Stimulated activated CD4-positive, alpha-beta T cell treated with anti-CD3 and anti-CD28 coated beads, TNF-alpha, amount 100 ng/mL, for 4 hours (primary cell): Measurements from ENCODE around the gene ATP13A3.

ENCODE experiments used
- DNase-seq, 3 experiments: peaks; one replicate each; pipeline ENCODE4 v3.0.0-alpha.2; 2020; ENCODE audit warnings: low read depth in 3 of 3

ATP13A3 gene

GRCh38 chr3:194439881-194440550 is 46.8 kb downstream of the ATP13A3 start:
- no peak for DNase-seq

DNA sequence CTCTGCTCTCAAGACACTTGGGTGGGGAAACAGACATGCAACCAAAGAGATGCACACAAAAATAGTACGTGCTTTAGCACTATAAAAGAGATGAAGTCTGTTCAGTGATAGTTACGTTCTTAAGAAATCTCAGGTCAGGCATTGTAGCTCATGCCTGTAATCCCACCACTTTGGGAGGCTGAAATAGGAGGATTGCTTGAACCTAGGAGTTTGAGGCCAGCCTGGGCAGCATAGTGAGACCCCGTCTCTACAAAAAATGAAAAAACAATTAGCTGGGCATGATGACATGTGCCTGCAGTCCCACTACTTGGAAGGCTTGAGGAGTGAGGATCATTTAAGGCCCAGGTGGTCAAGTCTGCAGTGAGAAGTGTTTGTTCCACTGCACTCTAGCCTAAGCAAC is 52.3 kb downstream of the ATP13A3 start:
- no peak for DNase-seq

DNA sequence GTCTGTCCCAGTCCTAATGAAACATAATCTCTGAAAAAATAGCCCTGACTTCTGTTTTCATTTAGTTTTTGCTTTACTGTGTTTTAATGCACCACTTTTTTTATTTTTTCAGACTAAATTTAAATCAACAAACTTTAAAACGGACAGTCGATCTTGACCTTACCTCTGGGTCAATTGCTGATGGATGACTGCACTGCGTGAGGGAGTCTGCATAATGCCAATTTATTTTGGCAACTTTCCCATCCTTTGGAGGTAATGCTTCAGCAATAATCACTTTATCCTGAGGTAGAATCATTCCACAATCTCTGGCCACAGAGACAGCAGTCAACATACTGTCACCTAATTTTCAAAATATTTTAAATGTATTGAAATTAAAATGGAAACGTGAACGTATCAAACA is 55.2 kb downstream of the ATP13A3 start:
- DNase-seq, result no peak

- no peak for DNase-seq
Observed at GRCh38 chr3:194425399-194425798, 61.4 kb downstream of the ATP13A3 start.

GRCh38 chr3:194424953-194425352 is 61.8 kb downstream of the ATP13A3 start:
- DNase-seq, result no peak

DNA sequence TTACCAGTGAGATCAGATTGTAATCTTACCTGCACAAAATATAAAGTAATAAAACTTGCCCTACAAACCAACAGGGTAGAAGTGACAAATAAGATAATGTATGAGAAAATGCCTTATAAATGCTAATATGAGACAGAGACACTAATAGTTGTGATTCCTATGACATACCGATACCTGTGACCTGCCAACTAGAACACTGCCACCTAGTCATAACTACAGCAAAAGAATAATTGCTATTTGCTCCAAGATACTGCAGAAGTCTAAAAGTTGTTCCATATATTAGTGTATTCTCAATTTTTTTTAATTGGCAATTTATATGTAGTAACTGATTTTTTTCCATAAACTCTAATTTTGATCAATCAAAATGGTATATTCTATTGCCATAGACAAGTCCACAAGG is 62.4 kb downstream of the ATP13A3 start:
- DNase-seq, result no peak

DNA sequence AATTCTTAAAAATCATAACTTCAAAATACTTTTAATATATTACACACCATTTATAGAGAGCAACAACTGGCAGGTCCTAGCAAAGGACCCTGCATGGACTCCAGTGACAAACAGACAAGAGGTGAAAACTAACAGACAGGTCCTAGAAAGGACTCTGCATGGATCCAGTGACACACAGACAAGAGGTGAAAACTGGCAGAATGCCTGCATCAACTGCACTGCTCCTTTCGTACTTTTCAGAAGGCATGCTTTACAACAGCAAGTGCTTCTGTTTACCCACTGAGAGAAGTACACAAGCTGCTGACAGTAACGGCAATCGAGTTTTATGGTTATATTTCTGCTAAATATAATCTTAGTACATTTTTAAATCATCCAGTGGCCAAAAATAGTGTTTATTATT is 63.5 kb downstream of the ATP13A3 start:
- no peak for DNase-seq

- DNase-seq, result no peak
Observed at GRCh38 chr3:194422188-194422587, 64.6 kb downstream of the ATP13A3 start.

DNA sequence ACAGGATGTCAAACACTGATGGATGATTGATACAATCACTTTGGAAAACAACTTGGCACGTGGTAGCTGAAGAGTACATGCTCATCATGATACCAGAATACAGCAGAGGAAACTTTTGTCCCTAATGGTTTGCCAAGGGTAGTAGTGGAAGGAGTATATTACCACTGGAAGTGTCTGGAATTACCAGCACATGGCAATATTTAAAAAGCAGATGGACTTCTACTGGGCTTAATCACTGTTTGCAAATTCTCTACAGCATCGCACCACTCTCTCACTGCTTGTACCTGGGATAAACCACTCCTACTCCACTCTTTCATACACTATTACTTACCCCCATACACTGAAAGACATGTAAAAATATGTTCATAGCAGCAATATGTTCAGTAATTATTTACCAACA is 68.1 kb downstream of the ATP13A3 start:
- DNase-seq, result no peak

- no peak for DNase-seq
Observed at GRCh38 chr3:194407423-194407822, 79.4 kb downstream of the ATP13A3 start.

- no peak for DNase-seq
Observed at GRCh38 chr3:194405766-194406165, 81.0 kb downstream of the ATP13A3 start.

- peak in 1 of 3 experiments; percentile 23 for DNase-seq
Observed at GRCh38 chr3:194404365-194405140, 82.2 kb downstream of the ATP13A3 start.

DNA sequence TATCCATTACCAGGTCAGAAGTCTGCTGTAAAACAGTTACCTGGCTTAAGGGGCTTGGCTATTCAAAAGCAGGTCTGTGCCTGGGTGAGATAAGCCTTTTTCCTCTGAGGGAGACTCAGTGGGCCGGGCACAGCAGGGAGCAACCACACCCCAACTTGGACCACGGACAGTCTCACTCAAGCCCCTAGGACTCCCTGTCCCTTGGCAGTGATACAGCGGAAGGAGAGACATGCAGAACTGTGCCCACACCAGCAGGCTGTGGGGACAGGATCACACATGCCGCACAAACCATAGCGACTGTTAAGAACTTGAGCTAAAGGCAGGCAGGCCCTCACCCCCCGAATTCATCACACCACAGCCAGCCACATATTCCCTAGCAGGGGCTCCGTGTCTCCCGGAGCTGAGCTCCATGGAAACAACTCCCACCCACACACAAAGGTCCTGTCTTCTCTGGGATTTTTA is 84.9 kb downstream of the ATP13A3 start:
- DNase-seq, result no peak

DNA sequence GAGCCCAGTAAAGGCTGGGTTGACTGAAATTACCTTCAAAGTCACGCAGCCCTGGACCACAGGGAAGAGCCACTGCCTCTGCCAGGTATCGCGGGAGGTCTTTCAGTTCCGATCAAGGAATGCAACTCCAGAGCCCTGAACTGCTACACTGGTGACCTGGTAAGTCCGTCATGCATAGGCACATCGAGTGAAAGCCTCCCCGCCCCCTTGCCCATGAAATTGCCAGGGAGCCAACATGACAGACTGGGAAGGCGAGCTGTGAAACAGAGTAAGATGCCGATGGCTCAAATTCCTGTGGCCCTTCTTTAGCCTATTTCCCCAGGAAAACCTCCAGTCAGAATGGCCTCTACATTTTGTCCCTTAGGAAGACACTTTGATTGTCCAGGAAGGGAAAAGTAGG is 85.5 kb downstream of the ATP13A3 start:
- DNase-seq, result no peak

- no peak for DNase-seq
Observed at GRCh38 chr3:194399874-194400411, 86.9 kb downstream of the ATP13A3 start.

GRCh38 chr3:194399166-194399565 is 87.6 kb downstream of the ATP13A3 start, which contains the start of gene GP5:
GP5 (minus strand) TSS chr3:194399266; CDS start chr3:194398282, 984 bp downstream.
- no peak for DNase-seq

DNA sequence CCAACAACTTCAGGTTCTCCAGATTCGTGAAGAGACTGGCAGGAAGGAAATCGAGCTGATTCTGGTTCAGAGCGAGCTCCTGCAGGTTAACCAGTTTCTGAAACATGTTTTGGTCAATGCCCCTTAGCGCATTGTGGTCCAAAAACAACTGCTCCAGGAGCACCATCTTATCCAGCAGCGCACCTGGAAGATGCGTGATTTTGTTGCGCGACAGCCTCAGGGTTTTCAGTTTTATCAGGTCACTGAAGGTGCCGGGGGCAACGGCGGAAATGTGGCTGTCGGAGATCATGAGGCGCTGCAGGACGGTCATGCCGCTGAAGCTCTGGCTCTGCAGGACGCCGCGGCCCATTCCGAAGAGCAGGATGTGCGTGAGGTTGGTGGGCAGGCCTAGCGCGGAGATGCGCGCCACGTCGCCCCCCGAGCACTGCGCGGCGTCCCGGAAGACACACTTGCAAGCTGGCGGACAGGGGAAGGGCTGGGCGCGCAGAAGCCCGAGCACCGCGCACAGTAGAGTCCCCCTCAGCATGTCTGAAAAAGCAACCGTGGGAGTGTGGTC is 89.0 kb downstream of the ATP13A3 start:
- no peak for DNase-seq

DNA sequence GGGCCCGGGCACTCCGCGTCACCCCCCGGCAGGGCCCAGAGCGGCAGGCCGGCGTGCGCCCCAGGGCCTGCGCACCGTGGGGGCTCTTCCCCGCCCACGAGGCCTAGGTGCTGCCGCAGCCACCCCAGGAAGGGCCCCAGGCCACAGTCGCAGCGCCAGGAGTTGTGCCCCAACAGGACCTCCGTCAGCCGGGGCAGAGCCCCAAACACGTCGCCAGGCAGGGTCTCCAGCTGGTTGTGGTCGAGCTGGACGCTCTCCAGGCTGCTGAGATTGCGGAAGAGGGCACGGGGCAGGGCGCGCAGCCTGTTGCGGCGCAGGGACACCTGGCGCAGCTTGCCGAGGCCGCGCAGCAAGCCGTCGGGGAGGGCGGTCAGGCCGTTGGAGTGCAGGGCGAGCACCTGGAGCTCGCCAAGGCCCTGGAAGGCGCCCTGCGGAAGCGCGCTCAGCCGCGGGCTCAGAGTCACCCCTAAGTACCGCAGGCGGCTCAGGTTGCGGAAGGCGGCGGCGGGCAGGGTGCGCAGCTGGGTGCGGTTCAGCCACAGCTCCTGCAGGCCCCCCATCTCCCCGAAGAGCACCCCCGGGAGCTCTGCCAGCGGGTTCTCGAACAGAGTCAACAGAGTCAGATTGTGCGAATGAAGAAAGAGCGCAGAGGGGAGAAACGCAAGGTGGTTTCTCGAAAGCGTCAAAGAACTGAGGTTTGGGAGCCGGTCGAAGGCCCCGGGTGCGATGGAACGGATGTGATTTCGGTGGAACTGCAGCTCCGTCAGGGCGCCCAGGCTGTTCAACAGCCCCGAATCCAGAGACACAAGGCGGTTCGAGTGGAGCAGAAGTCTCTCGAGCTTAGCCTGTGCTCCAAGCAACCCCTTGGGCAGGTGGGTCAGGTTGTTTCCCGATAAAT is 89.7 kb downstream of the ATP13A3 start:
- DNase-seq, result peak in 1 of 3 experiments; percentile 14

- DNase-seq, result no peak
Observed at GRCh38 chr3:194396539-194396858, 90.3 kb downstream of the ATP13A3 start.

- peak; percentile 13 to 64 (median 61) for DNase-seq
Observed at GRCh38 chr3:194395778-194396538, 90.8 kb downstream of the ATP13A3 start.

DNA sequence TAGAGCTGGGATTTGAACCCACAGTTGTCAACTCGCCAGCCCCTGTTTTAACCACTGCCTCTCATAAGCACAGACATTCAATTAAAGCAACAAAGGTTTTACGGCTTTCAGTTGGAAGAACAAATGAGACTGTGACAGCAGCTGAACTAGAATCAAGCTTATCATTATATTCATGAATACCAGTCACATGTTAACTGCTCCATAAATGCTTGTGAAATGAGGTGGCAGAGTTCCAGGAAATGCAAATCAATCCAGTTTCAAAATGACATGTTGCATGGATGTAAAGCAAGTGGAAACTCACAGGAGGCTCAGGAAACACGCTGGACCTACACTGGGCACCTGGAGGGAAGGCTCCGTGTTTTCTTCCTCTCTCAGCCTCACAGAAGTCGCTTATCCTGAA is 91.6 kb downstream of the ATP13A3 start:
- no peak for DNase-seq
